ENCODE results near the gene CACTIN.

CACTIN gene

DNA sequence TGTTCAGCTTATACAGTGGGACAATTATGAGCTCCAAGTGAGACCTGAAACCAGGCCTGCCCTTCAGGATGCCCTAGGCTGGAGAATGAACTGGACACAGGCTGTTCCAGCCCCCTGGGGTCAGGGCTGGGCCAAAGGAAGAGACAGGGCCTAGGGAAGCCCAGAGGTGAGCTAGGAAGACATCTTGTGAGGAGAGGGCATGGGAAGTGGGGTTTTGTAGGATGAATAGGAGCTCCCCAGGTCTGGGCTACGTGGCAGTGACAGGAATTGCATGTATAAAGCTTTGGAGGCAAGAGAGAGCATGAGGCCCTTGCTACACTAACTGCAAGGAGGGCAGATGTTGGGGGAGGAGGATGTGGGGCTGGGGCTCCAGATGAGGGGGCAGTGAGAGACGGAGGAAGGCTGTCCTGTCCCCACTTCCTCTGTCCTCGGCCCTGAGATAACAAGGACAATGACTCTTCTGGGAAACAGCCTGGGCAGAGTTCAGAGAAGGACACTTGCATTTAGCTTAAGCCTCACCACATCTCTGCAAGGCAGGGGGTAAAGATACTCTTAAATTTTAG lies 18.4 kb downstream of the CACTIN start:
- DNase-seq: no peak

DNA sequence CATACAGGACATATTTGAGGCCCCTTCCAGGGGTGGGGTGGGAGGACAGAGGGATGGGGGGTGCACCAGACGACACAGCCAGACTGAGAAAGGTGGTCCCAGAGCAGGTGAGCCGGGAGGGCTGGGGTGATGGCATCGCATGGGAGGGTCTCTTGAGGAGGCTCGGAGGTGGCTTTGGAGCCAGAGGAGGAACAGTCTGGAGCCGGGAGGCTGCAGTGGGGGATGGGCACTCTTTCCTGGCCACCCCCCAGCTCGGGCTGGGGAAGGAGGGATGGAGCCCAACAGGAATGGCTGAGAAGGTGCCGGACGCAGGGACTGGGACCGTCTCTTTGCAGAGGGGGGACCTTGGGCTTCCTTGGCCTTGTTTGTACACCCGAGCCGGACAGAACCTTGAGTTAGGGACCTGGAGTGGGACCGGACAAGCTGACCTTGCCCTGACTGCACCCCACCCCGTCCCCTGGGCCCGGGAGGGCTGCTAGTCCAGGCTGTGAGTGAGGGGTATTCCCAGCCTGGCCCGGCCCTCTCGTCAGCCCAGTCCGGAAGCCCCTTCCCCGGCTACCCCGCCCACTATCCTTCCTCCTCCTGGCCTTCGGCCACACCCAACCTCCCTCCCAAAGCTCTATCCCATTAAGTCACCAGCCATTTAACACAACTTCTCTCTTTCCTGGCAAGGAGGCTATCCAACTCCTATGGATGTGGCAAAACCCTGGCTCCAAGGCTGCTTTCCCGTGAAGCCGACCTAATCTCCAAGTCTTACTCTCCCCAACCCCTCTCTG lies 19.1 kb downstream of the CACTIN start:
- no peak for DNase-seq

DNA sequence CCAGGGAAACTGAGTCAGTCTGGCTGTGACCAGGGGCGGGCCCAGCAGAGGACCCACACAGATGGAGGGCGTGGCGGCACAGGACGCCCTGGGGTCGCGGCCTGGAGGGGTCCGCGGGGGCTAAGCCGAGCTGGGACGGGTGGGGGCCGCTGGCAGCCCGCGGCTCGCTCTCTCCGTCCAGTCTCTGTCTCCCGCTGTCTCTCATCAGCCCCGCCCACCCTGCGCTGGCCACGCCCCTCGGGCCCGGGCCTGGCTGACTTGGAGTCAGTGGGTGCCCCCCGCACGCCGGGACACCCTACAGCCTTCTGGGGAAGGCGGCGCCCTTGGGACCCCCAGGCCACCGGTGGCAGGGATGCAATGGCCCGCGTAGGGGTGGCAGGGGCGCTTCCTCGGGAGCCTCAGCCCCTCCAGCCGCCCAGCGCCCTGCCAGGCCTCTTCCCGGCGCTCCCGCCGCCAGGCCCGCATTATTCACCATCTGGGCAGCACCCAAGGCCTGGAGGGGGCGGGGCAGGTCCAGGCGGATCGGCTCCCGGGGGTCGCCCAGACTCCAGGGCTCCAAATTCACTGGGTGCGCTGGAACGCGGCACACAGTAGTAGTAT lies 19.8 kb downstream of the CACTIN start, which contains the start of gene TBXA2R:
Gene TBXA2R, minus strand, starts transcription at position 186 of the 600 bp plus-strand sequence. CDS start 6,241 bp downstream, outside the sequence.
- no peak for DNase-seq

DNA sequence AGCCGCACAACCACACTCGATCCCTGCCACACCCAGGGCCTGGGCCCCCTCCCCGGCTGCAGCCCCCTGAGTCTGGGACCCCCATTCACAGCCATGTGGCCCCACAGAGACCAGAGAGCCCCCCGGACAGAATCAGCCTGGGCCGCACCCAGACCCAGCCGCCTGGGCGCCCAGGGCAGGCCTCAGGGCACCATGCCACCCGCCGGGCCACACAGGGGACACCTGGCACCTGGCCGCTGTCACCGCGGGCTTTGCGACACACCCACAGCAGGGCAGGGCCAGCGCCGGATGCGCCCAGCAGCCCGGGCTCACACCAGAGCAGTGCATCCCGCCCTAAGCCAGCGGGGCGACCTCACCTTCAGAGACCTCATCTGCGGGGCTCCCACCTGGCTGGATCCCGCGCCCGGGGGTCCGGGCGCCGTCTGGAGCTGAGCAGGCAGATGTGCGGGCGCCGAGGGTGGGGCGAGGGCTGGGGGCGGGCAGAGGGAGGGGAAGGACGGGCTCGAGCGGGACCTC lies 20.4 kb downstream of the CACTIN start:
- DNase-seq: no peak

DNA sequence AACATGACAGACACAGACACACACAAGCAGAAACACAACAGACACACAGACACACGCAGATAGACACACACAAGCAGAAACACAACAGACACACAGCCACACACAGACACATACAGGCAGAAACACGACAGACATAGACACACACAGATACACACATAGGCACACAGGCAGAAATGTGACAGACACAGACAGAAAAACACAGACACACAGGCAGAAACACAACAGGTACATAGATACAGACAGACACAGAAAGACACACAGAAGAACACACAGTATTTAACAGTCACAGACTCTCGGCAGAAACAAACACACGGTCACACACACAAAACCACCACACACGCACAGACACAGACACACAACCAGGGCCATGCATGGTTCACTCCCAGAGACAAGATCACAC lies 20.8 kb downstream of the CACTIN start:
- DNase-seq: no peak

DNA sequence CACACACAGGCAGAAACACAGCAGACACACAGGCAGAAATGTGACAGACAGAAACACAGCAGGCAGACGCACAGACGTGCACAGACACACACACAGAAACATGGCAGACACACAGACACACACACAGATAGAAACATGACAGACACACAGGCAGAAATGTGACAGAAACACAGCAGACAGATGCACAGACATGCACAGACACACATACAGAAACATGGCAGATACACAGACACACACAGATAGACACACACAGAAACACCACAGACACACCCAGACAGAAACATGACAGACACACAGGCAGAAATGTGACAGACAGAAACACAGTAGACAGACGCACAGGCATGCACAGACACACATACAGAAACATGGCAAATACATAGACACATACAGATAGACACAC lies 21.2 kb downstream of the CACTIN start:
- no peak for DNase-seq

DNA sequence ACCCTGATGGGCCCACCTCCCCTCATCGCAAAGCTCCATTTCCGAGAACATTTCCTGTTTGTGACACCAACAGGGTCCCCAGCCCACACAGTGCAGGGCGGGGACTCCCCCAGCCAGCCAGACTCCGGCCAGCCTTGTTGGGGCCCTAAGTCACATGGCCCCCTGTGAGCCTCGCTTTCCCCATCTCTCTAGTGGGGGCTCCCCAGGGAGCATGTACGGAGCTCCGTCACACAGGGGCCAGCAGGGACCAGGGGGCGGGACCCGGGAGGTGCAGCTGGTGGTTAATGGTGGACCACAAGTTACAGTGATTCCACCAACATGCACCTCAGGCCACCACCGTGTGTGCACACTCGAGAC lies 21.6 kb downstream of the CACTIN start:
- DNase-seq: no peak

DNA sequence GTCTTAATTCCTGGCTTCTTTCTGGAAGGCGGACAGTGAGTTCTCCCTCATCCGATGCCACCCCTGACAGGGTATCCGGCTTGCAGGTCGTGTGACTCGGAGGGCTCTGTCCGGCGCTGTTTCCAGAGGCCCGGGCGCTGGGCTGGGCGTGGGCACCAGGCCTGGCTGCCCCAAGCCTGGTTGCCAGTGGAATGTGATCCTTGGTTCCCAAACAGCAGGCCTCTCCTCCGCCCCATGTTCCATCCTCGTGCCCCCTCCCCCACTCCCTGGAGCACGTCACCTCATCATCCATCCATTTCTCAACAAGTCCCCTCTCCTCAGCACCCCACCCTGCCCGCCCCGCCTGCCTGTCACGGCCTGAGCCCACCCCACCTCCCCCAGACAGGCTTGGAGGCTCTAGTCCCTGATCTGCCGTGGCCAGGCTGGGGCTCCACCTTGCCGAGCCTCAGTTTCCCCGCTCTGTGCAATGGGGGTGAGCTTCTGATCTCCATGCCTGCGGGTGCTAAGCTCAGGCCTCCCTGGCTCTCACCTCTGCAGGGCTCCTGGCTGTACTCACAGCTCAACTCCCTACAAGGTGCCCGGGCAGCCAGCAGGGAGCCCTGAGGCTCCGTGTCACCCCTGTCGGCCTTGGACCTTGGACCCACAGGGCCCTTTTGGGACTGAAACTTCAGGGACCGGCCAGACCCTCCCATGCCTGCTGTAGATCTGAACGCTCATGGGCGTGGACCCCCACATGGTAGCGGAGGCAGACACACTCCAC lies 22.2 kb downstream of the CACTIN start:
- DNase-seq: no peak

DNA sequence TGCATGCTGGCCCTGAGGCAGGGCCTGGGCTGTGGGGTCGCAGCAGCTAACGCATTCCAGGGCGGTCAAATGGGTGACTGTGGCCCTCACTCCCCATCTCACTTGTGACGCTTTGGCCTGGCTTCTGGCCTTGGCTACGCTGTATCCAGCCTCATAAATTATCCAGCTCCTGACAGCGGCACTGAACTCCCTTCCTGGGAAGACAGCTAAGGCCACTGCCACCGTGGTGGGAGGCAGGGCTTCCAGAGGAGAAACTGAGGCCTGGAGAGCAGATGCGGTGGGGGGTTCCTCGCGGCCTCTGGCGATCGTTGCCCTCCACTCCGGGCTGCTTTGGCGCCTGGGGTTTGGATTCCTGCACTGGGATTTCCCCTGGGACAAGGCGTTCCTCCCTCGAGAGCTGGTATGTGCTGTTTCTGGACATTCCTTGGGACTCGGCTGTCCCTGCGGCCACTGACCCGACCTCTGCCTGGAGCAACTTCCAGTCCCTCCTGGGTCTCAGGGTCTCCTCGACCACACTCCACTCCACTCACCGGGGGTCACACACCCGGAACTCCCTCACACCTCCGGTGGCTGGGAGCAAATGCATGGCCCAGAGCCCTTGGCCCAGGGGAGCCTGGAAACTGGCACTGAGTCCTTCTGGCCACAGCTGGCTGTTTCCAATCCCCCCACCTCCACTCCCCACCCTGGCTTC lies 23.3 kb downstream of the CACTIN start:
- no peak for DNase-seq

DNA sequence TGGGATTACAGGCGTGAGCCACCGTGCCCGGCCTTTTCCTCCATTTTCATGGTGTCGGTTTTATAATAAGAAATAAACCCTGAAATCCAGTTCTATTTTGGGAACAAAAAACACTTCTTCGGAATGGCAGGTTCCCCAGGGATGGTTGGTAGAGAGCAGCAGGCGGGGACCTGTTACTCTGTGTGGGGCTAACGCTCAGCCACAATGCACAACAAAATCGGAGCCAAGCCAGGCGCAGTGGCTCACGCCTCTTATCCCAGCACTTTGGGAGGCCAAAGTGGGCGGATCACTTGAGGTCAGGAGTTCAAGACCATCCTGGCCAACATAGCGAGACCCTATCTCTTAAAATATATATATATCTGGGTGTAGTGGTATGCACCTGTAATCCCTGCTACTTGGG lies 25.6 kb downstream of the CACTIN start:
- no peak for DNase-seq

DNA sequence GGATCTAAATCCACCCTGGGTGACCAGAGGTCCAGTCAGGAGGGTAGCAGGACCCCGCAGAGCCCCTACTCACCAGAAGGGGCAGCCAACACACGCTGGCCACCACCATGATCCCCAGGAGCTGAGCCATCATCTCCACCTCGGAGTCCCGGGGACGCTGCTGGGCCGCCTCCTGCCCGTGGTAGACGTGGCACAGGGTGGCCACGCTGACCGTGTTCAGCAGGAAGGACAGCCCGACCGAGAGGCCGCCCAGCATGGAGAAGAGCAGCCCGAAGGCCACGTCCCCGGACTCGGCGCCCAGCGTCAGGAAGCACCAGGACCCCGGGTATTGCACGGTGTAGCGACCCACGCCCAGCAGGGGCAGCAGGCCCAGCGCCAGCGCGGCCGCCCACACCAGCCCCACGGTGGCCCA lies 26.8 kb downstream of the CACTIN start:
- no peak for DNase-seq

DNA sequence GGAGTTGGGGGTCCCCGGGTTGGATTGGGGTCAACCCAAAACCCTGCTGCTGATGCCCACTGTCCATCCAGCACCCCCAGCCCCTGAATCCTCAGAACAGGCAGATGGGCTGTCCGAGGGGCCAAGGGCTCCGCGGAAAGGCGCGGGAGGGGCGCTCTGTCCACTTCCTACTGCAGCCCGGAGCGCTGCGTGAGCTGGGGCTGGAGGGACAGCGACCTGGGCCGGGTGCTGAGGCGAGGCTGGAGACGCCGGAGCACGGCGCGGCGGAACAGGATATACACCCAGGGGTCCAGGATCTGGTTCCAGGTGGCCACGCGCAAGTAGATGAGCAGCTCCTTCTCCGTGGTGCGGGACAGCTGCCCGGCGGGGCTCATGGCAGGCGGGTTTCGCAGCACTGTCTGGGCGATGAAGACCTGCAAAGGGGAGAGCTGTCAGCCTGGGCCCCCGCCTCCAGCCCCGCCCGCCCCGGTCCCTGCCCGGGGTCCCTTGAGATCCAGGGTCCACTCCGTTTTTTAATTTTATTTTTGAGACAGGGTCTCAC lies 31.0 kb downstream of the CACTIN start:
- DNase-seq: no peak

DNA sequence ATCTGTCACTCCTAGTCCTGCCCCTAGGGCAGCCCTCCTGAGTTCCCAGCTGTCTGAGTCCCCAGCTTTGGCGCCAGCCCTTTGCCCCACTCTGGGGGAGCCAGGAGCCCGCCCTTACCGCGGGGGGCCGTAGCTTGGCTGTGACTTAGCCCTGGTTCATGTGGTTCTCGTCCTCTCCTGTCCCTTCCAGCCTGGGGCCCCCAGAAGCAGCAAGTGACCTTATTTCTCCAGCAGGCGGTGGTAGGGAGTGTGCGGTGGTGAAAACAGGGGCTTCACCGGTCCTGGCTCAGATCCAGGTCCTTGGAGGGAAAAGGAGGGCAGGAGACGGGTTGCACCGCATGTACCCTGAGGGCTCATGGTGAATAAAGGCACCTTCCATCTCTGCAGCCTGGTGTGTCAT lies 33.4 kb downstream of the CACTIN start:
- DNase-seq: no peak

DNA sequence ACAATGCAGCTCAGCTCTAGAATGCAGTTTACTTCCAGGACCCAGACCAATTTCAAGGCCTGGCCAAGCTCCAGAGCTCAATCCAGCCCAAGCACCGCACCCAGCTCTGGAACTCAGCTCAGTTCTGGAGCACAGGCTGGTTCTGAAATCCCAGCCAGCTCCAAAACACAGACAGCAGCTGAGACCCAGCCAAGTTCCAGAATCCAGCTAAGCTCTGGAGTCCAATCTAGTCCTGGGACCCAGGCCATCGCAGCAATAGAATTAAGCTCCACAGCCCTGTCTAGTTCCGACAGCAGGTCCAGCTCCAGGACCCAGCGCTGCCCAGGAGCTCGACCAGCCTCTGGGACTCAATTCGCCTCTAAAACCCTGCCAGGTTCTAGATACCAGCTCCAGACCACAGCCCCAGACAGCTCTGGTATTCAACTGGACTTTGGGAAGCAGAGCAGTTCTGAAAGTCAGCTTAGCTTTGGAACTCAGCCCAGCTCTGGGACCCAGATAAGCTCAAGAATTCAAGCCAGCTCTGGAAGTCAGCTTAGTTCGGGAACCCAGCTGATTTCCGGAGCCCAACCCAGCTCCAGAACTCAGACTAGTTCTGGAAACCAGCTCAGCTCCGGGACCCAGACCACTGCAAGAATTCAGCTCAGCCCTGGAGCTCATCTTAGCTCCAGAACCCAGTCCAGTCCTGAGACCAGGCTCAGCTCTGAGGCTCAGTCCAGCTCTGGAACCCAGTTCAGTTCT lies 34.5 kb downstream of the CACTIN start:
- DNase-seq: no peak

DNA sequence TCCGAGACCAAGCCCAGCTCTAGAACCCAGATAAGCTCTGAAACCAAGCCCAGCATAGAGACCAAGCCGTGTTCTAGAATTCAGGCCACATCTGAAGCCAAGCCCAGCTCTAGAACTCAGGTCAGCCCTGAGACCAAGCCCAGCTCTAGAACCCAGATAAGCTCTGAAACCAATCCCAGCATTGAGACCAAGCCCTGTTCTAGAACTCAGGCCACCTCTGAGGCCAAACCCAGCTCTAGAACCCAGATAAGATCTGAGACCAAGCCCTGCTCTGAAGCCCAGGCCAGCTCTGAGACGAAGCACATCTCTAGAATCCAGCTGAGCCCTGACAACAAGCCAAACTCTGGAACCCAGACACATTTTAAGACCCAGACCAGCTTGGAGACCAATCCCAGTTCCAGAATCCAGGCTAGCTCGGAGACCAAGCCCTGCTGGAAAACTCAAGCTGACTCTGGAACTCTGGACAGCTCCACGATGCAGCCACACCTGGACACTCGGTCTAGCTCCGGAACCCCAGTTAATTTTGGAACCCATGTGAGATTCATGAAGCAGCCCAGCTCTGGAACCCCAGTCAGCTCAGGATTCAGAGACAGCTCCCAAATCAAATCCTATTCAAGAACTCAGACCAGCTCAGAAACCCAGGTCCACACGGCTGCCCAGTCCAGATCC lies 35.5 kb downstream of the CACTIN start:
- no peak for DNase-seq

DNA sequence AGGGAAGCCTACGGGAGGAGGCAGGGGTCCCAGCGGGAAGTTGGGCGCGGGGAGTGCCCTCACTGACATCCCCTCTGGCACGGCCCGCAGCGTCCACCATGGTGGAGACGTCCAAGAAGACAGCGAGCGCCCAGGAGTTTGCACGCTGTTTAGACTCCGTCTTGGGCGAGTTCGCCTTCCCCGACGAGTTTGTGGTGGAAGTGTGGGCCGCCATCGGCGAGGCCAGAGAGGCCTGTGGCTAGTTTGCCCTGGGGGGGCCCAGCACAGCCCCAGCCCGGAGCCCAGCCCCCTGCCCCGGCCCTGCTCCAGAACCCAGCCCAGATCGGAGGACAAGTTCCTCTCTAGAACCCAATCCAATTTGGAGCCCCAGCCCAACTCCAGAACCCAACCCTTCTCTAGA lies 36.6 kb downstream of the CACTIN start:
- no peak for DNase-seq

DNA sequence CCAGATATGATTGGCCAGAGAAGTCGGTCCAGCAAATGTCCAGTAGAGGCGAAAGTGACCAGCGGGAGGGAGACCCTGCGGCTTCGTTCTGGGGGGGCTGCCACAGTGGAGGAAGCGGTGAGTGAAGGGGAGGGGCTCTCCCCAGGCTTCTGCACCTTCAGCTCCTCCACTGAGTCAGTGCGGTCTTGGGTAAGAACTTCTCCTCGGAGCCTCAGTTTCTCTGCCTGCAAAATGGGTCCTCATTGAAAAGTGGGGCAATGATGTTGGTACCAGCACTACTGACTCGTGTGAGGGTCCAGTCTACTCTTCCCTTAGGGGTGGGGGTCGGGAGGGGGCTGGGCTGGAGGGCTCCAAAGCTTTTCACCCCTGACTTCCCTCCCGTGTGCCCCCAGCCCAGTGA lies 37.2 kb downstream of the CACTIN start:
- no peak for DNase-seq

DNA sequence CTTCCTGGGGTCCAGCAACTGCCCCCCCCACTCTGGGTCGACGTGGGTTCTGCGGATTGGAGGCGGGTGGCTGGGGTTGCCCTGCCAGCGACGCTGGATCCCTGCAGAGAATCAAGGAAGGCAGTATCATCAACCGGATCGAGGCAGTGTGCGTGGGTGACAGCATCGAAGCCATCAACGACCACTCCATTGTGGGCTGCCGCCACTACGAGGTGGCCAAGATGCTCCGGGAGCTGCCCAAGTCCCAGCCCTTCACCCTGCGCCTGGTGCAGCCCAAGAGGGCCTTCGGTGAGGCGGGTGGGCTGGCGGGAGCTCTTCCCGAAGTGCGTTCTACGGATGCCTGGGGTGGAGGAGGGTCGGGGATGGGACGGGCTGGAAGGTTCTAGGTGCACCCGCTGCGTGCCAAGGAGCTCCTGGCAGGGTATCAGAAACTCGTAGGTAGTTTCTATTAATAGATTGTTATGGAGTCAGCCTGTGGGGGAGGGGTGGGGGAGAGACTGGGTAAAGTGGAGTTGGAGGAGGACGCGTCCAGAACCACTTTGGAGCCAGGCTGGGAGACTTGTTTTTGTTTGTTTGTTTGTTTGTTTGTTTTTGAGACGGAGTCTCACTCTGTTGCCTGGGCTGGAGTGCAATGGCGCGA lies 39.8 kb downstream of the CACTIN start:
- no peak for DNase-seq

DNA sequence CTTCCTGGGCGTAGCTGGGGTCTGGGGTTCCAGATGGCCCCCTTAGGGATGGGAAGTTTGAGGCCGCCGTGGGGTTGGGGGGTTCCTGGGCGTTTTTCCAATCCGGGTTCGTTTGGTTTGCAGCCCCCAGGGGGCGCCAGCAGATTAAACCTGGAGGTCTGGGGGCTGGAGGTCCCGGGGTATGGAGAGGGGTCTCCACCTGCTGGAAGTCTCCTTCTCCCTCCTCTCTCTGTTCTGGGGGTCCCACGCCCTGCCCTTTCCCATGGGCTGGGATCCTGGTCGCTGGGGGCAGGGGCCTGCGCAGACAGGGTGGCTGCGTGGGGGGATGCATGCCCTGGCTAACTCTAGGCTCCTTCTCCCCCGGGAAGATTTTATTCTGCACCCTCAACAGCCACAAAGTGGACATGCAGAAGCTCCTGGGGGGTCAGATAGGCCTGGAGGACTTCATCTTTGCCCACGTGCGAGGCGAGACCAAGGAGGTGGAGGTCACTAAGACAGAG lies 40.4 kb downstream of the CACTIN start:
- DNase-seq: no peak

DNA sequence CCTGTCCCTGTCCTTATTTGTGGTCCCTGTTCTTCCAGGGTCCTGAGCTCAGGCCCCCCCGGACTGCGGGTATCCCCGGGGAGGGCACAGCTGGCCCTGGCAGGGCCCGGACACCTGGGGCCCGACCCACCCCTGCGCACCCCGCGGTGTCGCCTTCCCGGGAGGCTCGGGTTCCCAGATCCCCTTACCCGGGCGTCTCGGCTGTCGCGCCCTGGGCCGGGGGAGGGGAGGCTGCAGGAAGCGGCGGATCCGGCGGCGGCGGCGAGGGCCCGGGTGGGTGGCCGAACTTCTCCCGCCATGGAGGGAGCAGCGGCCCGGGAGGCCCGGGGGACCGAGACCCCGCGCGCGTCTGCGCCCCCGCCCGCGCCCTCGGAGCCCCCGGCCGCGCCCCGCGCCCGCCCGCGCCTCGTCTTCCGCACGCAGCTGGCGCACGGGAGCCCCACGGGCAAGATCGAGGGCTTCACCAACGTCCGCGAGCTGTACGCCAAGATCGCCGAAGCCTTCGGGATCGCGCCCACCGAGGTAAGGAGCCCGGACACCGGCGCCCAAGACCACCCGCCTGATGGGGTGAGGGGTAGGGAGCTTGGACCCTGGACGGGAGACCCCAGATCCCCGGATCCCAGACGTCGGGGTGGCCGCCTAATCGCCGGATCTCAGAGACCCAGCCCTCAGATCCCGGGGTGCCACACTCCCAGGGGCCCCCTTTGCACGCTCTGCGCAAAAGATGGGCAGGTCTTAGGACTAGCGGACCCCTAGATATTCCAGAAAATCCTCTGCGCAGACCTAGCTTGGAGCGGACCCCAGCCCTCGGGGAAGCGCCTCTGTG lies 41.1 kb downstream of the CACTIN start, which contains the start of gene GIPC3:
Gene GIPC3, plus strand, starts transcription at position 178 of the 826 bp plus-strand sequence. Its CDS starts 120 bp downstream, at position 298.
- no peak for DNase-seq
